Ascending aorta (tissue), 2 donors: ENCODE measurements around the gene ZNRF4. TPM values are rescaled to one million over a fixed set of nuclear protein-coding genes. Genes with fewer than 3 reads are reported as not detected.

Experiments
- DNase-seq, 2 donors: peaks; one replicate each; pipeline ENCODE4 v3.0.0-alpha.2; 2019; ENCODE audit warnings: low spot score in 2 of 2
- H3K27ac ChIP-seq, 2 donors: fragments of 200-600 bp; sonication (generic); one replicate each; pipeline ENCODE4 v1.5.1; 2016 to 2017; ENCODE audit warnings: mild to moderate bottlenecking in 1 of 2
- H3K27me3 ChIP-seq: fragments of 200-600 bp; sonication (generic); one replicate; pipeline ENCODE4 v1.5.1; 2017
- H3K36me3 ChIP-seq, 2 donors: fragments of 200-600 bp; sonication (generic); one replicate each; pipeline ENCODE4 v1.5.1; 2016
- H3K4me1 ChIP-seq, 2 donors: fragments of 200-600 bp; sonication (generic); one replicate each; pipeline ENCODE4 v1.5.1; 2016 to 2017; ENCODE audit warnings: mild to moderate bottlenecking in 1 of 2
- H3K4me3 ChIP-seq, 2 donors: fragments of 200-600 bp; sonication (generic); one replicate each; pipeline ENCODE4 v1.5.1; 2016 to 2017; ENCODE audit warnings: mild to moderate bottlenecking in 1 of 2
- H3K9me3 ChIP-seq, 2 donors: fragments of 200-600 bp; sonication (generic); one replicate each; pipeline ENCODE4 v1.5.1; 2016
- intact Hi-C: fragments of 100-400 bp; cut with DNase I; formaldehyde crosslinking; loops from one replicate; pipeline ENCODE4 v1.15.1; 2023
- total RNA-seq: library from RNA; depleted of rRNA; stranded (reverse); fragments of >200 nt; gene quantifications from one replicate; pipeline ENCODE4 v1.1.0, GENCODE V29; 2016
- TF ChIP-seq, protein P1 (sequence below), 3 experiments: fragments of 200-600 bp in 2 of 3; fragments of 450-650 bp in 1 of 3; sonication (generic) in 2 of 3; IDR thresholded peaks; one replicate each; pipeline ENCODE4 v1.5.1; 2016 to 2019; ENCODE audit warnings: antibody characterized with exemption in 3 of 3, mild to moderate bottlenecking in 1 of 3, moderate library complexity in 1 of 3

The ZNRF4 gene
- total RNA-seq, 1 donor from 2014 or later, result not detected

- TF ChIP-seq, protein P1, sequence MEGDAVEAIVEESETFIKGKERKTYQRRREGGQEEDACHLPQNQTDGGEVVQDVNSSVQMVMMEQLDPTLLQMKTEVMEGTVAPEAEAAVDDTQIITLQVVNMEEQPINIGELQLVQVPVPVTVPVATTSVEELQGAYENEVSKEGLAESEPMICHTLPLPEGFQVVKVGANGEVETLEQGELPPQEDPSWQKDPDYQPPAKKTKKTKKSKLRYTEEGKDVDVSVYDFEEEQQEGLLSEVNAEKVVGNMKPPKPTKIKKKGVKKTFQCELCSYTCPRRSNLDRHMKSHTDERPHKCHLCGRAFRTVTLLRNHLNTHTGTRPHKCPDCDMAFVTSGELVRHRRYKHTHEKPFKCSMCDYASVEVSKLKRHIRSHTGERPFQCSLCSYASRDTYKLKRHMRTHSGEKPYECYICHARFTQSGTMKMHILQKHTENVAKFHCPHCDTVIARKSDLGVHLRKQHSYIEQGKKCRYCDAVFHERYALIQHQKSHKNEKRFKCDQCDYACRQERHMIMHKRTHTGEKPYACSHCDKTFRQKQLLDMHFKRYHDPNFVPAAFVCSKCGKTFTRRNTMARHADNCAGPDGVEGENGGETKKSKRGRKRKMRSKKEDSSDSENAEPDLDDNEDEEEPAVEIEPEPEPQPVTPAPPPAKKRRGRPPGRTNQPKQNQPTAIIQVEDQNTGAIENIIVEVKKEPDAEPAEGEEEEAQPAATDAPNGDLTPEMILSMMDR (IDR thresholded peaks at IDR 0.05), result no peak
- H3K4me3 ChIP-seq, result no peak overlapping the region
- H3K9me3 ChIP-seq, result no peaks in the 10 kb centered on the region
- no peaks in the 10 kb centered on the region for H3K27me3 ChIP-seq
- H3K27ac ChIP-seq, result no peak overlapping the region
- no peak for DNase-seq
- intact Hi-C loops, result no loop called here
- no peaks in the 10 kb centered on the region for H3K4me1 ChIP-seq
- H3K36me3 ChIP-seq, result no peaks in the 10 kb centered on the region
These were observed 25.0 kb upstream of the ZNRF4 start for GRCh38 chr19:5430237-5430636.

GRCh38 chr19:5432687-5433086, 22.5 kb upstream of the ZNRF4 start:
- Histone ChIP-seq H3K4me1 (no peaks in the 10 kb centered on the region), H3K9me3 (no peaks in the 10 kb centered on the region), H3K27me3 (peaks cover 9% of the 10 kb centered on the region), H3K36me3 (no peaks in the 10 kb centered on the region), H3K4me3 (no peak overlapping the region), H3K27ac (no peak overlapping the region)
- TF ChIP-seq, protein P1 (IDR thresholded peaks at IDR 0.05), result no peak
- DNase-seq, result no peak
- intact Hi-C loops, result no loop called here

DNA sequence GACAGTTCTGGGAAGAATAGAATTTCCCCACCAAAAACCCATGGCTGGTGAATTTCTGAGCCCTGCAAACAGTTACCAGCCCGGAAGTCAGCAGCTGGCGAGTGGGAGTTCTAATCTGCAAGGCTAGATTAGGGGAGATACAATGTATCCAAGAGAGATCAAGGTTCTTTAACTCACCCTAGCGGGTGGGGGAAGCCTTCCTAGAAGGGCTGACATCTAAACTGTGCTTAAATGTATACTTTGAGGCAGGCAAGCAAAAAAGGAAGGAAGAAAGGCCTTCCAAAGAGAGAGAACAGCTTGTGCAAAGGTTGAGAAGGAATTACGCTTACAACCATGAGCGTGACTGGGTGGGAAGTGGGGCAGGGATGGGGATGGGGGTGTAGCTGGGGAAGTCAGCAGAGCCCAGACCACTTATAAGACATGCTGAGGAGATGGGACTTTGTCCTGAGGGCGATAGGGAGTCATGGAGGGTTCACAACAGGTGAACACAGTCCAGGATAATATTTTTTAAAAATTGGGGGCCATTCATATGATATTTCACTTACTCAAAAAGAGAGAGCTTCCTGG, 20.8 kb upstream of the ZNRF4 start:
- Histone ChIP-seq H3K4me1 (no peaks in the 10 kb centered on the region), H3K27ac (no peak overlapping the region), H3K27me3 (peaks cover 9% of the 10 kb centered on the region), H3K9me3 (no peaks in the 10 kb centered on the region), H3K4me3 (no peak overlapping the region), H3K36me3 (no peaks in the 10 kb centered on the region)
- no peak for DNase-seq
- TF ChIP-seq, protein P1 (IDR thresholded peaks at IDR 0.05), result no peak
- intact Hi-C loops, result no loop called here

- TF ChIP-seq, protein P1 (IDR thresholded peaks at IDR 0.05), result no peak
- intact Hi-C loops, result no loop called here
- H3K27me3 ChIP-seq, result peaks cover 9% of the 10 kb centered on the region
- DNase-seq, result no peak
- H3K4me1 ChIP-seq, result no peaks in the 10 kb centered on the region
- no peak overlapping the region for H3K4me3 ChIP-seq
- H3K27ac ChIP-seq, result no peak overlapping the region
- H3K36me3 ChIP-seq, result no peaks in the 10 kb centered on the region
- no peaks in the 10 kb centered on the region for H3K9me3 ChIP-seq
These were observed 20.1 kb upstream of the ZNRF4 start for GRCh38 chr19:5434970-5435641.

GRCh38 chr19:5435642-5436017, 19.6 kb upstream of the ZNRF4 start:
- intact Hi-C loops, result no loop called here
- Histone ChIP-seq H3K27me3 (peaks cover 9% of the 10 kb centered on the region), H3K27ac (no peak overlapping the region), H3K9me3 (no peaks in the 10 kb centered on the region), H3K4me3 (no peak overlapping the region), H3K36me3 (no peaks in the 10 kb centered on the region), H3K4me1 (no peaks in the 10 kb centered on the region)
- DNase-seq, result no peak
- TF ChIP-seq, protein P1 (IDR thresholded peaks at IDR 0.05), result no peak
